Measurements from ENCODE around the gene CNGB1. TPM values are rescaled to one million over a fixed set of nuclear protein-coding genes. Genes with fewer than 3 reads are reported as not detected.
"Not testable (repeated sequence)": the region's sequence is repeated elsewhere in the genome, so short reads cannot be mapped to it uniquely, and the experiment has no call there.

The CNGB1 gene
- total RNA-seq, 2 experiments from 2014 or later: not detected

GRCh38 chr16:57944970-57945739, 25.8 kb downstream of the CNGB1 start:
- ChIA-PET CTCF (no interaction called here), POLR2A (no interaction called here)

DNA sequence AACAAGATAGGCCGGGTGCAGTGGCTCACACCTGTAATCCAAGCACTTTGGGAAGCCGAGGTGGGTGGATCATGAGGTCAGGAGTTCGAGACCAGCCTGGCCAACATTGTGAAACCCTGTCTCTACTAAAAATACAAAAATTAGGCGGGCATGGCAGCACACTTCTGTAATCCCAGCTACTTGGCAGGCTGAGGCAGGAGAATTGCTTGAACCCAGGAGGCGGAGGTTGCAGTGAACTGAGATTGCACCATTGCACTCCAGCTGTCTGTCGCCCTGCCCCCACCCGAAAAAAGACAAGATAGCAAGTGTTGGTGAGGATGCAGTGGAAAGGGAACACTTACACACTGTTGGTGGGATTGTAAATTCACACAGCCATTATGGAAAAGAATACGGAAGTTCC, 27.5 kb downstream of the CNGB1 start:
- CTCF ChIA-PET, POLR2A ChIA-PET: not testable (repeated sequence)

GRCh38 chr16:57941901-57942300, 29.0 kb downstream of the CNGB1 start:
- POLR2A ChIA-PET: not testable (repeated sequence)
- CTCF ChIA-PET: interaction anchor here (0.6 kb wide), 1 partner anchor 111 kb away, joined by 3 read pairs; no protein-coding TSS in a partner anchor

DNA sequence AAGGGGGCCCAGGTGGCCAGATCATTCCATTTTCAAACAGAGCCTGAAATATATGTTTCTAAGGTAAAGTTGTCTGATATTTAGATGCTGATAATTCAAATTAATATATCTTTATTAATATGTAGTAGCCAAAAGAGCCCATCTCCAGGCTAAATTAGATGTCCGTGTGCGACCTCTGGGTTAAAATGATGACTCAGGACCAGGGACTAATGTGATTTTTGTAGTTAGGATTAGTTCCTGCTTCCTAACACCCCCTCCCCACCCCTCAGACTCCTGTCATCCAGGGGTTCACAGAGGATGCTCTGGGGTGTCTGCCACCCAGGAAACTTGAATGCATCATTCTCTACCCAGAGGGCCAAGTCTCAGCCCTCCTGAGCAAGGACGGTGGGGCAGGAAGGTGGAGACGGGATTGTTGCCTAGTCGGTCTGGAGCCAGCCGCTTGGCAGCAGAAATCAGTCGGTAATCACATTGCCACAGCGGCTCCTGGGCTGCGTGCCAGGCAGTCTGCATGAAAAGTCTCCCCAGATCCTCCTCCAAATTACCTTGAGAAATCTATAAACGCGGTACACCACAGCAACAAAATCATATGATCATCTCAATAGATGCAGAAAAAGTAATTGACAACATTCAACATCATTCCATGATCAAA, 29.8 kb downstream of the CNGB1 start:
- ChIA-PET POLR2A (no interaction called here), CTCF (no interaction called here)

DNA sequence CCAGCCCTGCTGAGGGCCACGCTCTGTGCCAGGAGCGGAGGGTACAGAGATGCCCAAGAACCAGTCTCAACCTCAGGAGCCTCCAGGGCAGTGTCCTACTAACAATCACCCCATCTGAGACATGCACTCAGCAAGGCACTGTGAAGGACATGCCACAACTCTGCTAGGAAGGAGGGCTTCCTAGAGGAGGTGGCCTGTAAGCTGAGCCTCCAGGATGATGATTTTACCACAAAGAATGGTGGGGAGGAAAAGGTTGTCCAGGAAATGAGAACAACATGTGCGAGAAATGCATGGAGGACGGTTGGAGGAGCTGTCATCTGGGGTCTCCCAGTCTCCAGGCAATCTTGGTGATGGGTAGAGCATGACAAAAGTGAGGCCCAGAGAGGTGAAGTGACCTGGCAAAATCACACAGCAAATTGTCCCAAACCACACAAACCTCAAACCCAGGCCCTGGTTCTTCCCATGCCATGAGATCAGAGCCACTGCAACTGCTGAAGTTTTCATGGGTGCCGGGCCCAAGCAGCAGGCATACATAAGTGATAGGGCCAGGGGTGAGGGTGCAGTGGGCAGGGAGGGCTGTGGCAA, 30.5 kb downstream of the CNGB1 start:
- CTCF ChIA-PET: no interaction called here
- POLR2A ChIA-PET: no interaction called here

DNA sequence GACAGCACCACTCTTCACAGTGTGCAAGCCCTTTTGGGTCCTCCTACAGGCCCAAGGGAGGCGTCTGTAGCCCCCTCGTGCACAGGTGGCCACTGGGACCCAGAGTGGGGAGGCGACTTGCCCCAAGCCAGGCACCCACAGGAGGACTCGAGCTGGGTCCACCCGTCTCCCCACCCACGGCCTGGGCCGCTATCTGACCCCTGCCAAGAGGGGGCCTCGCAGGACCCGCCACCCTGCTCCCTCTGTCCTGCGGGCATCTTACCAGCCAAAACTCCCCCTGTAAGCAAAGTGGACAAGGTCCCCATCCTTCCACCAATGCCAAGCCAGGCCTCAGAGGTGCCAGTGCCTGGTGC, 31.1 kb downstream of the CNGB1 start:
- ChIA-PET POLR2A (no interaction called here), CTCF (interaction anchor here (1.7 kb wide), 1 partner anchor 65 kb away, joined by 3 read pairs; no protein-coding TSS in a partner anchor)

- ChIA-PET CTCF (interaction anchor here (0.6 to 1.7 kb wide), 2 partner anchors 66 to 453 kb away, joined by 3 read pairs; no protein-coding TSS in a partner anchor), POLR2A (no interaction called here)
Measured at GRCh38 chr16:57938936-57939871, 31.7 kb downstream of the CNGB1 start.

DNA sequence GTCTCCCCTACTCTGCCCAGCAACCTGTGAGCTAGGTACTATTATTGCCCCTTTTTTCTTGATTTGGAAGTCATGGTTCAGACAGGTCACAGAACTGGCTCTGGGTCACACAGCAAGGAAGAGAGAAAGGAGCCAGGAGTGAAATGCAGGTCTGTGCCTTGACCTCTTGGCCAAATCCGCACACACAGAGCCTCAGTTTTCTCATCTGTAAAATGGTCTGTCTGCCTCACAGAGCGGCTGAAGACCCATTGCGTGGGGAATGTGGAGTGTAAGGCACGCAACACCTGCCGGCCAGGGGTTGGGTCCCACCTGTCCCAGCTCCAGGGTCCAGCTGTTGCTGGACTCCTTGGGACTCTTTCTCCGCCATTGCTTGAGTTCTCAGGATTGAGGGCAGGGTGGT, 32.4 kb downstream of the CNGB1 start:
- ChIA-PET POLR2A (no interaction called here), CTCF (interaction anchor here (1.7 kb wide), 1 partner anchor 66 kb away, joined by 3 read pairs; no protein-coding TSS in a partner anchor)

DNA sequence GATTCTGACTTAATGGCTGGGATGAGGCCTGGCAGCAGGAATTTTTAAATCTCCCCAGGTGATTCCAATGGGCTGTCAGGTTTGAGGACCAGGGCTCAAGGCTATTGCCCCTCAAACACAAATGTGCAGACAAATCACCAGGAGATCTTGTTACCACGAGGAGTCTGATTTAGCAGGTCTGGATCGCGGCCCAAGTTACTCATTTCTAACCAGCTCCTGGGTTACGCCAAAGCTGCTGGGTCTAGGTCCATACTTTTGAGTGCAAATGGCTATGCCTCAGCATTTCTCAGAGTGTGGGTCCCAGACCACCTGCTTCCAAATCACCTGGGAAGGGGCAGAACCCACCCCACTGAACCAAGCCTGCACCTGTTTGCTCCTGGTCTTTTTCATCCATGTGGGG, 33.1 kb downstream of the CNGB1 start:
- POLR2A ChIA-PET: no interaction called here
- CTCF ChIA-PET: no interaction called here

DNA sequence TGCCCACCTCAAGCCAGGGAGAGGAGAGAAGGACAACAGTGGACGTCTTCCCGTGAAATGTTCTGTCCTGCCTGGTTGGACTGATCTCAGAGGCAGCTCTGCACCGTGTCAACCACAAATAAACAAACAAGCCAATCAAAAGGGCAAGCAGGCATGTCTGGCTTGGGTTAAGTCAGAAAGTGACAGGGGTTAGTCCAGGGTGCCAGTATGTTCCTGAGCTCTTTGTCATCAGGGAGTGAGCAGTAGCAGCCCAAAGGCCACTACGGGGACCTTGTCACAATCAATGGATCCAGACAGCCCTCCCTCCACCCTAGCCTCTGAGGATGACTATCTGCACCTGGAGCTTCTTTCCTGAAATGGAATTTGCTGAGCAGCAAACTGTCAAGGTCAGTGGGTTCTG, 35.0 kb downstream of the CNGB1 start:
- ChIA-PET CTCF (no interaction called here), POLR2A (no interaction called here)

DNA sequence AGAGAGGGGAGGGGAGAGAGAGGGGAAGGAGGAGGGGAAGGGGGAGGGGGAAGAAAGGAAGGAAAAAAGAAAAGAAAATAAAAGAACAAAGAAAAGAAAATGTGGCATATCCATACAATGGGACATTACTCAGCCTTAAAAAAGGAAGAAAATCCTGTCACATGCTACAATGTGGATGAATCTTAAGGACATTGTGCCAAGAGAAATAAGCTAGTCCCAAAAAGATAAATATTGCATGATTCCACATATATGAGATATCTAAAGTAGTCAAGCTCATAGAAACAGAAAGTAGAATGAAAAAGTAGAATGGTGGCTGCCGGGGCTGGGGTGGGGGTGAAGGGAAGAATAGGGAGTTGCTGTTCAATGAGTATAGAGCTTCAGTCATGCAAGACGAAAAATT, 40.4 kb downstream of the CNGB1 start:
- ChIA-PET POLR2A (no interaction called here), CTCF (no interaction called here)

DNA sequence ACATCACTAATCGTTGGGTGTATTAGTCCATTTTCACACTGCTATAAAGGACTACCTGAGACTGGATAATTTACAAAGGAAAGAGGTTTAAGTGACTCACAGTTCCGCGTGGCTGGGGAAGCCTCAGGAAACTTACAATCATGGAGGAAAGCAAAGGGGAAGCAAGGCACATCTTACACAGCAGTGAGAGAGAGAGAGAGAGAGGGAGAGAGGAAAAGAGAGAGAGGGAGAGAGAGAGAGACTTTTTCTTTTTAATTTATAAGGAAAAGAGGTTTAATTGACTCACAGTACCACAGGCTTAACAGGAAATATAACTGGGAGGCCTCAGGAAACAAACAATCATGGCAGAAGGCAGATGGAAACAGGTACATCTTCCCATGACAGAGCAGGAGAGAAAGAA, 41.7 kb downstream of the CNGB1 start:
- ChIA-PET POLR2A (no interaction called here), CTCF (no interaction called here)

- POLR2A ChIA-PET: no interaction called here
- CTCF ChIA-PET: no interaction called here
Measured at GRCh38 chr16:57926041-57926440, 44.9 kb downstream of the CNGB1 start.

DNA sequence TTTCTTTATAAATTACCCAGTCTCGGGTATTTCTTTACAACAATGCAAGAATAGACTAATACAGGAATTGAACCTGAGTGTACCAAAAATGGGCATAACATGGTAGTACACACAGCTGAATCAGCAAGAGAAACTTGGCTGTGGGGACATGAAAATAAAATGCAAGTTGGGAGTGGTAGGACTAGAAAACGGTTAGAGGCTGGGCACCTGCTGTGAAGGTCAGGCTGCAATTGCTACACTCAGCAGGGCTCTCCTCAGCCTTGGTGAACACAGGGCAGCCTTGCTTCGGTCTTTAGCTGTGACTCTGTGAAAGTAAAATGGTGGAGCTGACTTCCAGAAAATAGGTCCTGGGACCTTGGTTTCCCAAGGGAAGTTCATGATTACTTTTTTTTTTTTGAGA, 45.6 kb downstream of the CNGB1 start:
- ChIA-PET CTCF (no interaction called here), POLR2A (no interaction called here)

GRCh38 chr16:57924514-57924913, 46.4 kb downstream of the CNGB1 start:
- ChIA-PET POLR2A (no interaction called here), CTCF (no interaction called here)

- ChIA-PET POLR2A (no interaction called here), CTCF (no interaction called here)
Measured at GRCh38 chr16:57923841-57924240, 47.1 kb downstream of the CNGB1 start.

DNA sequence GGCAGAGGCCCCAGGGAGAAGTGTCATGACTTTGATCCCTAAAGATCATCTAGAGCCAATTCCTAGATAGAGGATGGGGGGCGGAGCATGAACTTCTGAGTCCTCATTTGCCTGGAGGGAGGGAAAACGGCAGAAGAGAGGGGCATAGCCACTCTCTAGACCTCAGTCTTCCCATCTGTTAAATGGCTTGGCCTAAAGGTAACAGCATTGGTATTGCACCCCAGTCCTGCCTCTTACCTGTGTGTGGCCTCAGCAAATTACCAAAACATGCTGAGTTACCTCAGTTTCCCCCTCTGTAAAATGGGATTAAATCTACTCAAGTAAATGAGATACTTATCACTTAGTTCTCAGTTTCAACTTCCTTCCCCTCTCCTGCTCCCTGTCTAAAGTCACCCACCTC, 47.5 kb downstream of the CNGB1 start:
- POLR2A ChIA-PET: no interaction called here
- CTCF ChIA-PET: no interaction called here

DNA sequence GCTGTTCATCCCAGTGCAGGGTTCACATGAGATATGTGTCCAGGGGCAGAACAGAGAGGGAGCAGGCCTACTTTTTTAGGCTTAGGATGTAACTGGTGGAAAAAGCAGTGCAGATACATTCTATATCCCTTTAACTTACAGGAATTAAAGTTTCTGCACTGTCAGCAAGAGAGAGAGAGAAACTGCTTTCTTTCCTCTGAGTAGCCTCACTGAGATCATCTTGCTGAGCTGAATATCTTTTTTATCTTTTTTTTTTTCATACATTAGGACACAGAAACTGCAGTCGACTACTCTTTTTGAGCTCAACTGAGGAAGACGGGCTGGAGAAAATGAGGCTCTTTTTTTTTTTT, 50.1 kb downstream of the CNGB1 start:
- ChIA-PET CTCF (no interaction called here), POLR2A (interaction anchor here (0.6 kb wide), 1 partner anchor 223 kb away, joined by 5 read pairs; no protein-coding TSS in a partner anchor)

DNA sequence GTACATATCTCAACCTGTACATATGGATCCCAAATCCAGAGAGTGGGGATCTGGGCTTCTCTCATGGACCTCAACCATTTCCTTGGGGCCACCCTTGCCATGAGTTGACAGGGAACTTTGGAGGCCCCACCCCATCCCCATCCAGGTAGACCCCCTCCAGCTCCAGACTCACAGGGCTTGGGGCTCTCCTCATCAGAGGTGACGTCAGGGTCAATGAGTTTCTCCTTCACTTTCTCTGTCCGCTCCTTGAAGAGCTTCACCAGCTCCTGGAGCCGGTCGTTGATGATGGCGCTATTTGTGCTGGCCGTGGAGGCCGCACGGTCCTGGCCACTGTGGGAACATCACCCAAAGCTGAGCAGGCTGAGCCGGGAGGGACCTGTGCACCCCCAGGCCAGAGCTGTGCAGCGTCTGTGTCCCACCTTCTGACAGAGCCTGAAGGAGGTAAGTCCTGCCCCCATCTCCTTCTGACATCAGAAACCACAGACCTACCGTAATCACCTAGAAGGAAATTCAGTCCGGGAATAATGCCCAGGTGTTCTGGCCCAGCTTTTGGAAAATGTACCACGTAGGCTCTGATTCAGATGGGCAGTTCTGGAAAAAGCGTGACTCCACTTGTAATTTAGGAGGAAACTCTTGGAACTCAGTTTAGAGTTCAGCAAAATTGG, 50.6 kb downstream of the CNGB1 start:
- ChIA-PET POLR2A (interaction anchor here (0.6 kb wide), 1 partner anchor 222 kb away, joined by 5 read pairs; no protein-coding TSS in a partner anchor), CTCF (no interaction called here)

- CTCF ChIA-PET: no interaction called here
- POLR2A ChIA-PET: no interaction called here
Measured at GRCh38 chr16:57918994-57919393, 51.9 kb downstream of the CNGB1 start.
